ENCODE data around the gene PTPRJ.

PTPRJ gene

DNA sequence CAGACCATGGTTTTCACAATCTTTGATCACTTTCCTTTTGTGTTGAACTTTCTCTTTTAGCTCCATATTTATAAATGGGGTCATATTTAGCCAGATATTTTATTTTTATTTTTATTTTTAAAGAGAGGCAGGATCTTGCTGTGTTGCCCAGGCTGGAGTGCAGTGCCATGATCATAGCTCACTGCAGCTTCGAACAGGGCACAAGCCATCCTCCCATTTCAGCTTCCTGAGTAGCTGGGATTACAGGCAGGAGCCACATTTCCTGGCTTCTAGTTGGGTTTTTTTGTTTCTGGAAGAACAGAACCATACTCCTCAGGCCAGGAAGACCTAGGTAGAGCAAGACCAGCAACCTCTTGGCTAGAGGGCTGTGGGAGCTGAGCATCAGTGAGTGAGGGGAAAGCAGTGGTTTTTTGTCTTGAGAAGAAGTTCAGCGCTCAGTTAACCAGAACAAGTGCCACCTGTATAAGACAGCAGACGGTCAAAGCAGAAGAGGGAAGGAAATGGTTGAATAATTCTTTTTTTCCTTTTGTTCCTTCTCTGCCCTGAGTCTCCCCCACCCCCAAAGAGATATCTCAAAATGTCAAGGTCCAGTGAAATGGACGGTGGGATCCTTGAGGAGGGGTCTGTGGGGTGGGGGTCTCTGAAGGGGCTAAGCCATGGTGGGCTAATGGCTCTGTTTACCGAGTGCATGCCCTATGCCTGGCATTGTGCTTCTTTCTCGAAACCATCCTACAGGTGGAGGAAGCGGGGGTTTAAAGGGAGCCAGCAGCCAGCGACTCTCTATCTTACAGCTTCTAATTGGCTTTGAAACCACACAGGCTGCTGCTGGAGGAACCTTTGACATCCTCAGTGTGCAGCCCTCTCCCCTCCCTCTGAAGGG is 63.0 kb downstream of the PTPRJ start:
- peak overlapping the region; percentile 9 for H3K27ac ChIP-seq (ENCODE audit: low read depth, low read length)
- no peaks in the 10 kb centered on the region for H3K36me3 ChIP-seq (ENCODE audit: control insufficient read depth, insufficient read depth, low read length)
- no peaks in the 10 kb centered on the region for H3K4me1 ChIP-seq (ENCODE audit: control insufficient read depth, insufficient read depth, low read length)
- no peaks in the 10 kb centered on the region for H3K27me3 ChIP-seq (ENCODE audit: control insufficient read depth, insufficient read depth, low read length)
- no peak overlapping the region for H3K9ac ChIP-seq (ENCODE audit: low read length)
- no peak overlapping the region for H3K4me3 ChIP-seq (ENCODE audit: low read length)

- Histone ChIP-seq H3K9ac (ENCODE audit: low read length) (no peak overlapping the region), H3K27me3 (ENCODE audit: control insufficient read depth, insufficient read depth, low read length) (no peaks in the 10 kb centered on the region), H3K4me1 (ENCODE audit: control insufficient read depth, insufficient read depth, low read length) (no peaks in the 10 kb centered on the region), H3K4me3 (ENCODE audit: low read length) (no peak overlapping the region), H3K36me3 (ENCODE audit: control insufficient read depth, insufficient read depth, low read length) (no peaks in the 10 kb centered on the region), H3K27ac (ENCODE audit: low read depth, low read length) (peak overlapping the region; percentile 9)
Observed at GRCh38 chr11:48043991-48044512, 63.7 kb downstream of the PTPRJ start.

GRCh38 chr11:48044577-48044976 is 64.2 kb downstream of the PTPRJ start:
- H3K4me3 ChIP-seq (ENCODE audit: low read length) = no peak overlapping the region
- no peak overlapping the region for H3K9ac ChIP-seq (ENCODE audit: low read length)
- H3K4me1 ChIP-seq (ENCODE audit: control insufficient read depth, insufficient read depth, low read length) = no peaks in the 10 kb centered on the region
- H3K36me3 ChIP-seq (ENCODE audit: control insufficient read depth, insufficient read depth, low read length) = no peaks in the 10 kb centered on the region
- H3K27me3 ChIP-seq (ENCODE audit: control insufficient read depth, insufficient read depth, low read length) = no peaks in the 10 kb centered on the region
- no peak overlapping the region for H3K27ac ChIP-seq (ENCODE audit: low read depth, low read length)

GRCh38 chr11:48045536-48045935 is 65.2 kb downstream of the PTPRJ start:
- Histone ChIP-seq H3K4me3 (ENCODE audit: low read length) (no peak overlapping the region), H3K36me3 (ENCODE audit: control insufficient read depth, insufficient read depth, low read length) (no peaks in the 10 kb centered on the region), H3K9ac (ENCODE audit: low read length) (no peak overlapping the region), H3K27ac (ENCODE audit: low read depth, low read length) (no peak overlapping the region), H3K4me1 (ENCODE audit: control insufficient read depth, insufficient read depth, low read length) (no peaks in the 10 kb centered on the region), H3K27me3 (ENCODE audit: control insufficient read depth, insufficient read depth, low read length) (no peaks in the 10 kb centered on the region)

DNA sequence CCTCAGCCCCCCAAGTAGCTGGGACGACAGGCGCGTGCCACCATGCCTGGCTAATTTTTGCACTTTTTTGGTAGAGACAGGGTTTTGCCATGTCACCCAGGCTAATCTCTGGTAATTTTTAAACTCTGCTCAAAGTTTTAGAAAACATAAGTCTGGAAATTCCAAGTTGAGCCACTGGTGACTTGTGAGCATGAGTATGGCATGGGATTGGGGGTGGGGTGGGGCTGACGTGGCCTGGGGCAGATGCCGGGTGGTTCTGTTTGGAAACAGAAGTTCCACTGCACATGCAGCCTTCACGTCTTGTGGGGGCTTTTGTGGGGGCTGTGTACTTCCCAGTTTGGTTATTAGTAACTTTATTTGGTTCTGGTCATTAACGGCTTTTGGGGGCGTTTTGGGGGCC is 67.3 kb downstream of the PTPRJ start:
- no peak overlapping the region for H3K9ac ChIP-seq (ENCODE audit: low read length)
- no peaks in the 10 kb centered on the region for H3K27me3 ChIP-seq (ENCODE audit: control insufficient read depth, insufficient read depth, low read length)
- no peak overlapping the region for H3K27ac ChIP-seq (ENCODE audit: low read depth, low read length)
- no peaks in the 10 kb centered on the region for H3K4me1 ChIP-seq (ENCODE audit: control insufficient read depth, insufficient read depth, low read length)
- no peak overlapping the region for H3K4me3 ChIP-seq (ENCODE audit: low read length)
- H3K36me3 ChIP-seq (ENCODE audit: control insufficient read depth, insufficient read depth, low read length) = no peaks in the 10 kb centered on the region

DNA sequence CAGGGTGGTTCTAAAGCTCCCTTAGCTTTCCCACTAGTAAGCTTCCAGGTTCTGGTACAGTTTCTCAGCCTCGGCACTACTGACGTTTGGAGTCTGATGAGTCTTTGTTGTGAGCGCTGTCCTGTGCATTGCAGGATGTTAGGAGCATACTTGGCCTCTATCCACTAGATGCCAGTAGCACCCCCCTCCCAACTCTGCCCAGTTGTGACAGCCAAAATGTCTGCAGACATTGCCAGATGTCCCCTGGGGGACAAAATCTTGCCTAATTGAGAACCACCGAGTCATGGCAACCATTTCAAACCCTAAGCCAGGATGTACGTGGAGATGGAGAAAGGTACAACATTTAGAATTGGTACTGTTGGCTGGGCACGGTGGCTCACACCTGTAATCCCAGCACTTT is 68.7 kb downstream of the PTPRJ start:
- Histone ChIP-seq H3K36me3 (ENCODE audit: control insufficient read depth, insufficient read depth, low read length) (no peaks in the 10 kb centered on the region), H3K27me3 (ENCODE audit: control insufficient read depth, insufficient read depth, low read length) (no peaks in the 10 kb centered on the region), H3K4me3 (ENCODE audit: low read length) (no peak overlapping the region), H3K9ac (ENCODE audit: low read length) (no peak overlapping the region), H3K27ac (ENCODE audit: low read depth, low read length) (no peak overlapping the region), H3K4me1 (ENCODE audit: control insufficient read depth, insufficient read depth, low read length) (no peaks in the 10 kb centered on the region)

- no peak overlapping the region for H3K9ac ChIP-seq (ENCODE audit: low read length)
- no peak overlapping the region for H3K27ac ChIP-seq (ENCODE audit: low read depth, low read length)
- no peaks in the 10 kb centered on the region for H3K36me3 ChIP-seq (ENCODE audit: control insufficient read depth, insufficient read depth, low read length)
- H3K4me1 ChIP-seq (ENCODE audit: control insufficient read depth, insufficient read depth, low read length) = no peaks in the 10 kb centered on the region
- no peak overlapping the region for H3K4me3 ChIP-seq (ENCODE audit: low read length)
- H3K27me3 ChIP-seq (ENCODE audit: control insufficient read depth, insufficient read depth, low read length) = no peaks in the 10 kb centered on the region
Observed at GRCh38 chr11:48050304-48050703, 69.9 kb downstream of the PTPRJ start.

DNA sequence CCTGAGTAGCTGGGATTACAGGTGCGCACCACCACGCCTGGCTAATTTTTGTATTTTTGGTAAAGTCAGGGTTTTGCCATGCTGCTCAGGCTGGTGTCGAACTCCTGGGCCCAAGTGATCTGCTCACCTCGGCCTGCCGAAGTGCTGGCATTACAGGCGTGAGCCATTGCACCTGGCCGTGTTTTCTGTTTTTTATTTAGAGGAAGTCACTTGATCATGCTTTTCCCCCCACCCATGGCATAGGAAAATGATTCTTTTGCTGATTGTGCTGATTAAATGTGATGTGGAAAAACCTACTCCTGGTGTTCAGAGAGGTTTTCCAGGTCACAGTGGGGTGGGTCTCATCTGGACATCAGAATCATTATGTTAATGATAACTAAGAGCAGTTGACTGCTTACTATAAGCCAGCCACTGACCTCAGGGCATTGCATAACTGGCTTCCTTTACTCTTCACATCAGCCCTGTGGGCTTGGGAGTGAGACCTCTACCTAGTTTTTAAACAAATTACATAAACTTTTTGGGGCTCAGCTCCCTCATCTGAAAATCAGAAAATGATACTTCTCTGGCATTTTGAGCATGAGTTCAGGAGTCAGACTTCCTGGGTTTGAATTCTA is 71.0 kb downstream of the PTPRJ start:
- Histone ChIP-seq H3K4me3 (ENCODE audit: low read length) (no peak overlapping the region), H3K27ac (ENCODE audit: low read depth, low read length) (no peak overlapping the region), H3K9ac (ENCODE audit: low read length) (no peak overlapping the region), H3K27me3 (ENCODE audit: control insufficient read depth, insufficient read depth, low read length) (no peaks in the 10 kb centered on the region), H3K36me3 (ENCODE audit: control insufficient read depth, insufficient read depth, low read length) (no peaks in the 10 kb centered on the region), H3K4me1 (ENCODE audit: control insufficient read depth, insufficient read depth, low read length) (no peaks in the 10 kb centered on the region)

GRCh38 chr11:48052183-48053044 is 72.1 kb downstream of the PTPRJ start:
- H3K27me3 ChIP-seq (ENCODE audit: control insufficient read depth, insufficient read depth, low read length) = no peaks in the 10 kb centered on the region
- H3K4me3 ChIP-seq (ENCODE audit: low read length) = no peak overlapping the region
- H3K9ac ChIP-seq (ENCODE audit: low read length) = no peak overlapping the region
- H3K4me1 ChIP-seq (ENCODE audit: control insufficient read depth, insufficient read depth, low read length) = no peaks in the 10 kb centered on the region
- no peaks in the 10 kb centered on the region for H3K36me3 ChIP-seq (ENCODE audit: control insufficient read depth, insufficient read depth, low read length)
- no peak overlapping the region for H3K27ac ChIP-seq (ENCODE audit: low read depth, low read length)

GRCh38 chr11:48054994-48055291 is 74.6 kb downstream of the PTPRJ start:
- Histone ChIP-seq H3K4me1 (ENCODE audit: control insufficient read depth, insufficient read depth, low read length) (no peaks in the 10 kb centered on the region), H3K27ac (ENCODE audit: low read depth, low read length) (no peak overlapping the region), H3K36me3 (ENCODE audit: control insufficient read depth, insufficient read depth, low read length) (no peaks in the 10 kb centered on the region), H3K27me3 (ENCODE audit: control insufficient read depth, insufficient read depth, low read length) (no peaks in the 10 kb centered on the region), H3K9ac (ENCODE audit: low read length) (no peak overlapping the region), H3K4me3 (ENCODE audit: low read length) (no peak overlapping the region)

DNA sequence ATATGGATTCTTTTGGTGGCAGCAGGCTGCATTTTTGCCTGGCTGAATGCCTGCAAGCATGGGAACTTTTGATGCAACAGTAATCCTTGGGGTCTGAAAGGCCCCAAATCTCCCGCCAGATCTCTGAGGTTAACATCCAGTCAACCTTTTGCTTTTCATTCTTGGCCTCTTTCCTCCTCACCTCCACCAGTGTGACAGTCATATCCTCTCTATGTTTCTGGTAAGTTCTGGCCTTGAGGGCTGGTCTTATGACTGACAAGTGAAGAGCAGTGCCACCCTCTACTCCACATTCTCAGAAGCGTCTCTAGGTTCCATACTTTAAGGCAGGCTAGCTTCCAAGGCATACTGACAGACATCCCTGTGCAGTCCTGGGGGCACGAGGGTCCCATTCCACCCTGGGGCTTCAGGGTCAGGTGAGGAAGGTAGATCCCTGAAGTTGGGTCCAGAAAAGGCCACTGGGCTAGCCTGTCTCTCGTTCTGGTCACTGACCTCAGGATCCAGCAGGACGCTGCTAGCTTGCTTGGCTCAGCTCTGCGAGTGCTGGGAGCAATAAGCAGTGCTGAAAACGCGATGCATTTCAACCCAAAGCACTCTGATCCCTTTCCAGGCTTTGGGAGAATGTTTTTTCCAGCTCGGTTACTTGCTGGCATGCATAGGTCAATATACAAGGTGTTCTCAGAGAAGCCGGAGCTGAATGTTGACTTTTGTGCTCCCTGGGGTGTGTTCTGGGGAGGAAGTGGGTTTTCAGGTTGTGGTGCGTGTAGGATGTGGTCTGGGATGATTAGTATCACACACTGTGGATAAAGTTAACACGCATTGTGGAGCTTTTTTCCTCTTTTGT is 75.2 kb downstream of the PTPRJ start:
- no peak overlapping the region for H3K4me3 ChIP-seq (ENCODE audit: low read length)
- H3K4me1 ChIP-seq (ENCODE audit: control insufficient read depth, insufficient read depth, low read length) = no peaks in the 10 kb centered on the region
- H3K9ac ChIP-seq (ENCODE audit: low read length) = no peak overlapping the region
- no peaks in the 10 kb centered on the region for H3K36me3 ChIP-seq (ENCODE audit: control insufficient read depth, insufficient read depth, low read length)
- H3K27ac ChIP-seq (ENCODE audit: low read depth, low read length) = no peak overlapping the region
- no peaks in the 10 kb centered on the region for H3K27me3 ChIP-seq (ENCODE audit: control insufficient read depth, insufficient read depth, low read length)
